Activated T-cell treated with anti-CD3 and anti-CD28 coated beads, Interleukin-2, amount 50 U/mL, for 4 hours (primary cell): ENCODE data around the gene TCAP. TPM values are rescaled to one million over a fixed set of nuclear protein-coding genes. Genes with fewer than 3 reads are reported as not detected.
"Not testable (repeated sequence)": the region's sequence is repeated elsewhere in the genome, so short reads cannot be mapped to it uniquely, and the experiment has no call there.

Experiments
- ATAC-seq, 2 donors: fragments of 200-7000 bp; cut with Tn5 transposase; one replicate each; pipeline ENCODE4 v1.10.0; 2021
- DNase-seq: peaks from one replicate; pipeline ENCODE4 v3.0.0-alpha.2; 2020
- H3K27me3 Mint-ChIP-seq: one replicate; pipeline ENCODE4 v1.8.0; 2021; ENCODE audit warnings: low read depth, mixed read lengths
- H3K36me3 Mint-ChIP-seq: one replicate; pipeline ENCODE4 v1.8.0; 2022; ENCODE audit warnings: mixed read lengths; ENCODE audit not compliant: insufficient read depth
- H3K4me1 Mint-ChIP-seq: one replicate; pipeline ENCODE4 v1.8.0; 2021; ENCODE audit warnings: low read depth, mixed read lengths
- H3K4me3 Mint-ChIP-seq: one replicate; pipeline ENCODE4 v1.8.0; 2021; ENCODE audit warnings: mild to moderate bottlenecking, moderate library complexity, mixed read lengths
- H3K9me3 Mint-ChIP-seq: one replicate; pipeline ENCODE4 v1.8.0; 2021; ENCODE audit warnings: mixed read lengths
- total RNA-seq, 3 donors: library from RNA; stranded (reverse); gene quantifications; one replicate each; pipeline ENCODE4 v1.2.1, GENCODE V29; 2021

The TCAP gene
- total RNA-seq, 3 donors from 2014 or later, result 0.73 to 1.4 (median 1.4) TPM

- Mint-ChIP-seq H3K4me3 (no peak overlapping the region), H3K4me1 (peaks cover 19% of the 10 kb centered on the region), H3K36me3 (no peaks in the 10 kb centered on the region), H3K27me3 (peaks cover 30% of the 10 kb centered on the region), H3K9me3 (no peaks in the 10 kb centered on the region)
- no peak for DNase-seq
- no peak for ATAC-seq
Measured at GRCh38 chr17:39702901-39703893, 38.0 kb downstream of the TCAP start.

GRCh38 chr17:39703913-39704312 lies 38.8 kb downstream of the TCAP start:
- H3K36me3 Mint-ChIP-seq, result no peaks in the 10 kb centered on the region
- H3K27me3 Mint-ChIP-seq, result peaks cover 25% of the 10 kb centered on the region
- H3K4me3 Mint-ChIP-seq, result no peak overlapping the region
- DNase-seq (no peak), ATAC-seq (no peak)
- peaks cover 21% of the 10 kb centered on the region for H3K4me1 Mint-ChIP-seq
- H3K9me3 Mint-ChIP-seq, result no peaks in the 10 kb centered on the region

- DNase-seq (no peak), ATAC-seq (no peak)
- peaks cover 23% of the 10 kb centered on the region for H3K4me1 Mint-ChIP-seq
- no peak overlapping the region for H3K4me3 Mint-ChIP-seq
- no peaks in the 10 kb centered on the region for H3K36me3 Mint-ChIP-seq
- no peaks in the 10 kb centered on the region for H3K9me3 Mint-ChIP-seq
- peaks cover 15% of the 10 kb centered on the region for H3K27me3 Mint-ChIP-seq
Measured at GRCh38 chr17:39704821-39705551, 39.8 kb downstream of the TCAP start.

- H3K27me3 Mint-ChIP-seq, result peaks cover 11% of the 10 kb centered on the region
- H3K4me3 Mint-ChIP-seq, result no peak overlapping the region
- no peaks in the 10 kb centered on the region for H3K36me3 Mint-ChIP-seq
- no peaks in the 10 kb centered on the region for H3K9me3 Mint-ChIP-seq
- ATAC-seq (no peak), DNase-seq (no peak)
- peaks cover 23% of the 10 kb centered on the region for H3K4me1 Mint-ChIP-seq
Measured at GRCh38 chr17:39705786-39706348, 40.7 kb downstream of the TCAP start.

- H3K9me3 Mint-ChIP-seq, result no peaks in the 10 kb centered on the region
- peaks cover 23% of the 10 kb centered on the region for H3K4me1 Mint-ChIP-seq
- DNase-seq, result no peak
- H3K4me3 Mint-ChIP-seq, result no peak overlapping the region
- H3K36me3 Mint-ChIP-seq, result no peaks in the 10 kb centered on the region
- no peak for ATAC-seq
- H3K27me3 Mint-ChIP-seq, result peaks cover 6% of the 10 kb centered on the region
Measured at GRCh38 chr17:39706383-39706782, 41.2 kb downstream of the TCAP start.

GRCh38 chr17:39706921-39707337 lies 41.8 kb downstream of the TCAP start:
- ATAC-seq, result peak in 1 of 2 donors; percentile 48
- no peak overlapping the region for H3K4me3 Mint-ChIP-seq

GRCh38 chr17:39709319-39709997 lies 44.3 kb downstream of the TCAP start:
- Mint-ChIP-seq H3K9me3 (no peaks in the 10 kb centered on the region), H3K27me3 (no peaks in the 10 kb centered on the region), H3K4me3 (peak overlapping the region; percentile 41), H3K36me3 (no peaks in the 10 kb centered on the region), H3K4me1 (peaks cover 23% of the 10 kb centered on the region)
- ATAC-seq, result no peak
- DNase-seq, result no peak

More at GRCh38 chr17:39706921-39707337, 41.8 kb downstream of the TCAP start:
- Mint-ChIP-seq H3K36me3 (no peaks in the 10 kb centered on the region), H3K9me3 (no peaks in the 10 kb centered on the region), H3K4me1 (peaks cover 23% of the 10 kb centered on the region), H3K27me3 (peaks cover under 1% of the 10 kb centered on the region)
- no peak for DNase-seq

GRCh38 chr17:39709998-39710964 lies 45.1 kb downstream of the TCAP start:
- Mint-ChIP-seq H3K9me3 (no peaks in the 10 kb centered on the region), H3K4me3 (no peak overlapping the region), H3K4me1 (peaks cover 23% of the 10 kb centered on the region), H3K27me3 (no peaks in the 10 kb centered on the region), H3K36me3 (no peaks in the 10 kb centered on the region)
- ATAC-seq (no peak), DNase-seq (no peak)

GRCh38 chr17:39711071-39711470 lies 45.9 kb downstream of the TCAP start:
- not testable (repeated sequence) for ATAC-seq, H3K36me3 Mint-ChIP-seq, H3K4me3 Mint-ChIP-seq, H3K27me3 Mint-ChIP-seq, H3K9me3 Mint-ChIP-seq, DNase-seq
- peaks cover 23% of the 10 kb centered on the region for H3K4me1 Mint-ChIP-seq

- no peaks in the 10 kb centered on the region for H3K9me3 Mint-ChIP-seq
- no peak for ATAC-seq
- H3K4me1 Mint-ChIP-seq, result peaks cover 17% of the 10 kb centered on the region
- DNase-seq, result no peak
- no peaks in the 10 kb centered on the region for H3K27me3 Mint-ChIP-seq
- H3K4me3 Mint-ChIP-seq, result no peak overlapping the region
- H3K36me3 Mint-ChIP-seq, result no peaks in the 10 kb centered on the region
Measured at GRCh38 chr17:39711851-39712250, 46.7 kb downstream of the TCAP start.

- Mint-ChIP-seq H3K36me3 (no peaks in the 10 kb centered on the region), H3K9me3 (no peaks in the 10 kb centered on the region), H3K4me1 (peaks cover 5% of the 10 kb centered on the region), H3K4me3 (no peak overlapping the region), H3K27me3 (no peaks in the 10 kb centered on the region)
- ATAC-seq, result no peak
- DNase-seq, result no peak
Measured at GRCh38 chr17:39714234-39714633, 49.1 kb downstream of the TCAP start.

GRCh38 chr17:39715375-39716072 lies 50.4 kb downstream of the TCAP start:
- Mint-ChIP-seq H3K4me3 (no peak overlapping the region), H3K9me3 (no peaks in the 10 kb centered on the region), H3K27me3 (no peaks in the 10 kb centered on the region), H3K36me3 (no peaks in the 10 kb centered on the region), H3K4me1 (no peaks in the 10 kb centered on the region)
- ATAC-seq, result no peak
- DNase-seq, result no peak
